Endodermal cell (in vitro differentiated cells): ENCODE measurements around the gene PTPMT1. TPM values are rescaled to one million over a fixed set of nuclear protein-coding genes. Genes with fewer than 3 reads are reported as not detected.

Source experiments
- DNase-seq: peaks from one replicate; pipeline ENCODE4 v3.0.0-alpha.2; 2017
- H3K27ac ChIP-seq: 2 replicates; pipeline ENCODE4 v1.5.1; 2013; ENCODE audit warnings: mild to moderate bottlenecking, low read depth, low read length, moderate library complexity
- H3K27me3 ChIP-seq: 2 replicates; pipeline ENCODE4 v1.6.1; 2013; ENCODE audit warnings: mild to moderate bottlenecking, low read length, moderate library complexity; ENCODE audit not compliant: insufficient read depth, control insufficient read depth, poor library complexity, severe bottlenecking
- H3K36me3 ChIP-seq: 2 replicates; pipeline ENCODE4 v1.7.0; 2013; ENCODE audit warnings: mild to moderate bottlenecking, low read length, moderate library complexity; ENCODE audit not compliant: control insufficient read depth, insufficient read depth
- H3K4me1 ChIP-seq: one replicate; pipeline ENCODE4 v1.7.0; 2013; ENCODE audit warnings: low read length; ENCODE audit not compliant: control insufficient read depth, insufficient read depth
- H3K4me3 ChIP-seq: 2 replicates; pipeline ENCODE4 v1.5.1; 2013; ENCODE audit warnings: mild to moderate bottlenecking, low read length, moderate library complexity
- H3K9ac ChIP-seq: 2 replicates; pipeline ENCODE4 v1.6.1; 2013; ENCODE audit warnings: mild to moderate bottlenecking, low read length, moderate library complexity; ENCODE audit not compliant: poor library complexity, severe bottlenecking; ENCODE audit errors: extremely low read depth
- H3K9me3 ChIP-seq: 2 replicates; pipeline ENCODE4 v1.6.1; 2013; ENCODE audit warnings: mild to moderate bottlenecking, low read length, moderate library complexity; ENCODE audit not compliant: control insufficient read depth
- H3K27ac Mint-ChIP-seq: 2 replicates; pipeline ENCODE4 v1.8.0; 2020; ENCODE audit warnings: mixed read lengths
- H3K27me3 Mint-ChIP-seq: 2 replicates; pipeline ENCODE4 v1.8.0; 2021; ENCODE audit warnings: mild to moderate bottlenecking, mixed read lengths; ENCODE audit not compliant: insufficient read depth
- H3K36me3 Mint-ChIP-seq: 2 replicates; pipeline ENCODE4 v1.8.0; 2020; ENCODE audit warnings: low read depth, mixed read lengths
- H3K4me1 Mint-ChIP-seq: 2 replicates; pipeline ENCODE4 v1.8.0; 2020; ENCODE audit warnings: mixed read lengths
- H3K4me3 Mint-ChIP-seq: 2 replicates; pipeline ENCODE4 v1.8.0; 2020; ENCODE audit warnings: mild to moderate bottlenecking, moderate library complexity, mixed read lengths
- H3K9me3 Mint-ChIP-seq: 2 replicates; pipeline ENCODE4 v1.8.0; 2020; ENCODE audit warnings: mild to moderate bottlenecking, mixed read lengths
- WGBS, 2 experiments: methylation state at CpG; one replicate each; pipeline versions ENCODE4 v1.1.5 to v1.1.7; 2013; ENCODE audit warnings: missing lambda C conversion rate in 2 of 2, mixed read lengths in 1 of 2; ENCODE audit not compliant: insufficient coverage in 1 of 2, insufficient read length in 1 of 2; 5-methylcytosine and 5-hydroxymethylcytosine counted together
- total RNA-seq, 2 donors: library from RNA; stranded (reverse); fragmentation: NEBNext Ultra II Directional in 1 of 2; extraction: Animal tissue kit (Norgen Biotek cat#: 25700) in 1 of 2; gene quantifications; 2 replicates in 1 of 2; 3 replicates in 1 of 2; pipeline ENCODE4 v1.2.1, GENCODE V29; 2021
- TF ChIP-seq, protein P1 (sequence below): fragments of 200-600 bp; sonication (generic); conservative IDR thresholded peaks from 2 replicates; pipeline ENCODE4 v1.5.0; 2021; ENCODE audit warnings: antibody characterized with exemption, mild to moderate bottlenecking

The PTPMT1 gene
- total RNA-seq, 2 donors from 2014 or later: 55.8 to 65.0 TPM

DNA sequence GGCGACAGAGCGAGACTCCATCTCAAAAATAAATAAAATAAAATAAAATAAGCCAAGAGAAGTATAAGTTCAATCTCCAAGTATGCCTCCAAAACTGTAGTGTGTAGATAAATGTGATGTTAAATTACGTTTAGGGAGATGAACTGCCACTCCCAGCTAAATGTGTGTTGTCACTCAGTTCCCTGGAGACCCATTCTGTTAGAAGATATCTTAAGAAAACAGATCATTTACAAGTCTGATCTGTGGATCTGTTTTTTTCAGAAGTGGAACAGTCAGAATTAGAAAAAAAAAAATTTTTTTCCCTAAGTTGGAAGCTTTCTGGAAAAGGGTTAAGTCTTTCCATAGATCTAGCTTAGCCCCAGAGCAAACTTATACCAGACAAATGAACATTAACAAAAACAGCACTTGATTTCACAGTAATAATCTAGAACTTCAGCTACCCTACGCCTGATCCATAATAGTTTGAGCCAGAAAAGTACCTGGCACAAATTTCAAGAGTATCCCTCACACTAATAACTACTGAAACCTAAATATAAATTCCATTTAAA, 30.6 kb upstream of the PTPMT1 start:
- Histone ChIP-seq H3K9me3 (no peaks in the 10 kb centered on the region), H3K4me3 (no peak overlapping the region), H3K4me1 (no peaks in the 10 kb centered on the region), H3K36me3 (peaks cover 52% of the 10 kb centered on the region), H3K9ac (no peak overlapping the region), H3K27me3 (no peaks in the 10 kb centered on the region), H3K27ac (no peak overlapping the region)
- H3K4me1 Mint-ChIP-seq: peaks cover 9% of the 10 kb centered on the region
- TF ChIP-seq, protein P1, sequence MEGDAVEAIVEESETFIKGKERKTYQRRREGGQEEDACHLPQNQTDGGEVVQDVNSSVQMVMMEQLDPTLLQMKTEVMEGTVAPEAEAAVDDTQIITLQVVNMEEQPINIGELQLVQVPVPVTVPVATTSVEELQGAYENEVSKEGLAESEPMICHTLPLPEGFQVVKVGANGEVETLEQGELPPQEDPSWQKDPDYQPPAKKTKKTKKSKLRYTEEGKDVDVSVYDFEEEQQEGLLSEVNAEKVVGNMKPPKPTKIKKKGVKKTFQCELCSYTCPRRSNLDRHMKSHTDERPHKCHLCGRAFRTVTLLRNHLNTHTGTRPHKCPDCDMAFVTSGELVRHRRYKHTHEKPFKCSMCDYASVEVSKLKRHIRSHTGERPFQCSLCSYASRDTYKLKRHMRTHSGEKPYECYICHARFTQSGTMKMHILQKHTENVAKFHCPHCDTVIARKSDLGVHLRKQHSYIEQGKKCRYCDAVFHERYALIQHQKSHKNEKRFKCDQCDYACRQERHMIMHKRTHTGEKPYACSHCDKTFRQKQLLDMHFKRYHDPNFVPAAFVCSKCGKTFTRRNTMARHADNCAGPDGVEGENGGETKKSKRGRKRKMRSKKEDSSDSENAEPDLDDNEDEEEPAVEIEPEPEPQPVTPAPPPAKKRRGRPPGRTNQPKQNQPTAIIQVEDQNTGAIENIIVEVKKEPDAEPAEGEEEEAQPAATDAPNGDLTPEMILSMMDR: no peak
- H3K4me3 Mint-ChIP-seq: no peak overlapping the region
- WGBS, 2 experiments: 97 to 100% methylated on average over 1 to 3 of the region's 4 CpGs
- H3K27me3 Mint-ChIP-seq: no peaks in the 10 kb centered on the region
- H3K36me3 Mint-ChIP-seq: peaks cover 25% of the 10 kb centered on the region
- no peak for DNase-seq
- H3K27ac Mint-ChIP-seq: no peak overlapping the region
- H3K9me3 Mint-ChIP-seq: no peaks in the 10 kb centered on the region

DNA sequence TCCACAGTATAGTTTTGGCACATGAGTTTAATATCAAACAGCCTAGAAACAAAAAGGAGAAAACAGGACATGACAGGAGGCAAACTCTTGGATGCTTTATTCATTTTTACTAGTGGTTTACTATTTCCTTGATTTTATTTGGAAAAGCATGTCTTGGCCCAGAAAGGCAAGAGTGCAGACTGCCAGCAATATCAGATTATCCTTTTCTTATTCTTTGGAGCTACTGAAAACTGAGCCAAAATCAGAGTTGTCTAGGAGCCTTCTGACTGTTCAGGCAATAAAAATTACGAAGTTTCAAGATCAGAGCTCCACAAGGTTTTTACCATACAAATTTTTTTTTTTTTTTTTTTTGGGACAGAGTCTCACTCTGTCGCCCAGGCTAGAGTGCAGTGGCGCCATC, 28.5 kb upstream of the PTPMT1 start:
- 80 to 98% methylated on average over 1 to 2 of the region's 3 CpGs for WGBS, 2 experiments
- Mint-ChIP-seq H3K9me3 (no peaks in the 10 kb centered on the region), H3K4me3 (no peak overlapping the region), H3K4me1 (peaks cover 12% of the 10 kb centered on the region), H3K27ac (no peak overlapping the region), H3K27me3 (no peaks in the 10 kb centered on the region), H3K36me3 (peaks cover 36% of the 10 kb centered on the region)
- Histone ChIP-seq H3K9me3 (no peaks in the 10 kb centered on the region), H3K9ac (no peak overlapping the region), H3K36me3 (peaks cover 42% of the 10 kb centered on the region), H3K4me3 (no peak overlapping the region), H3K4me1 (no peaks in the 10 kb centered on the region), H3K27me3 (no peaks in the 10 kb centered on the region), H3K27ac (no peak overlapping the region)
- TF ChIP-seq, protein P1: no peak
- no peak for DNase-seq

DNA sequence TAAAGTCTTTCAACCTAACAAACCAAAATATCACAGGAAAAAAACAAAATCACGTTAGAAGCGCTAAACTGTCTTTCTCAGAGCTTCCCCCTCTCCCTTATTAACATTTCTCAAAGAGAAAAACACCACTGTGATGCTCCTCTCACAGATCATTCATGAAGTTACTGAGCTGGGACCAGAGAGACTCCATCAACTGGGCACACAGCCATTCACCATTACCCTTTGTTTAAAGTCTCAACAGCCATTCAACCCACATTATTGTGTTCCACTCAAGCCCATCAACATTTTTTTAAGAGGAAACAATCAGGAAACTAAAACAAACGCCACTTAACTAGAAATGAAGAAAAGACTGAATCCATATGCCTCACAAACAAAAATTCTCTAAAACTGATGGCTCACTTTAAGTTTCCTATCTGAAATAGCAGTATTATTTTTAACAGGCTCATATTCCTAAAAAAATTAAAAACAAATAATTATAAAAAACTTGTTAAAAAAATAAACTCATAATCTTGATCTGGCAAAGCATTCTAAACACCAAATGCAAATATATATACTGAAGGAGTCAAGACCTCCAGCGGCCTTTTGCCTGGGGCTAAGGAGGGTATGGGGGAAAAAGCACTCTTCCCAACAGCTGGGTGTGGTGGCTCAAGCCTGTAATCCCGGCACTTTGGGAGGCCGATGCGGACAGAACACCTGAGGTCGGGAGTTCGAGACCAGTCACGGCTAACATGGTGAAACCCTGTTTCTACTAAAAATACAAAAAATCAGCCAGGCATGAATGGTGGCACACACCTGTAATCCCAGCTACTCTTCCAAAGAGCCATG, 26.4 kb upstream of the PTPMT1 start:
- Histone ChIP-seq H3K27me3 (no peaks in the 10 kb centered on the region), H3K9me3 (no peaks in the 10 kb centered on the region), H3K36me3 (peaks cover 36% of the 10 kb centered on the region), H3K4me3 (no peak overlapping the region), H3K9ac (no peak overlapping the region), H3K4me1 (no peaks in the 10 kb centered on the region), H3K27ac (no peak overlapping the region)
- H3K27me3 Mint-ChIP-seq: no peaks in the 10 kb centered on the region
- H3K27ac Mint-ChIP-seq: peak overlapping the region; percentile 67
- no peaks in the 10 kb centered on the region for H3K9me3 Mint-ChIP-seq
- H3K4me1 Mint-ChIP-seq: peaks cover 12% of the 10 kb centered on the region
- DNase-seq: no peak
- peaks cover 36% of the 10 kb centered on the region for H3K36me3 Mint-ChIP-seq
- no peak overlapping the region for H3K4me3 Mint-ChIP-seq
- TF ChIP-seq, protein P1: no peak
- WGBS, 2 experiments: 92 to 95% methylated on average over 10 of the region's 10 CpGs
